Activated T-cell treated with anti-CD3 and anti-CD28 coated beads, Interleukin-2, amount 50 U/mL, for 1 hour (primary cell): ENCODE data around the gene RIMS1.

ENCODE experiments used
- DNase-seq: peaks from one replicate; pipeline ENCODE4 v3.0.0-alpha.2; 2020

RIMS1 gene, protein sequence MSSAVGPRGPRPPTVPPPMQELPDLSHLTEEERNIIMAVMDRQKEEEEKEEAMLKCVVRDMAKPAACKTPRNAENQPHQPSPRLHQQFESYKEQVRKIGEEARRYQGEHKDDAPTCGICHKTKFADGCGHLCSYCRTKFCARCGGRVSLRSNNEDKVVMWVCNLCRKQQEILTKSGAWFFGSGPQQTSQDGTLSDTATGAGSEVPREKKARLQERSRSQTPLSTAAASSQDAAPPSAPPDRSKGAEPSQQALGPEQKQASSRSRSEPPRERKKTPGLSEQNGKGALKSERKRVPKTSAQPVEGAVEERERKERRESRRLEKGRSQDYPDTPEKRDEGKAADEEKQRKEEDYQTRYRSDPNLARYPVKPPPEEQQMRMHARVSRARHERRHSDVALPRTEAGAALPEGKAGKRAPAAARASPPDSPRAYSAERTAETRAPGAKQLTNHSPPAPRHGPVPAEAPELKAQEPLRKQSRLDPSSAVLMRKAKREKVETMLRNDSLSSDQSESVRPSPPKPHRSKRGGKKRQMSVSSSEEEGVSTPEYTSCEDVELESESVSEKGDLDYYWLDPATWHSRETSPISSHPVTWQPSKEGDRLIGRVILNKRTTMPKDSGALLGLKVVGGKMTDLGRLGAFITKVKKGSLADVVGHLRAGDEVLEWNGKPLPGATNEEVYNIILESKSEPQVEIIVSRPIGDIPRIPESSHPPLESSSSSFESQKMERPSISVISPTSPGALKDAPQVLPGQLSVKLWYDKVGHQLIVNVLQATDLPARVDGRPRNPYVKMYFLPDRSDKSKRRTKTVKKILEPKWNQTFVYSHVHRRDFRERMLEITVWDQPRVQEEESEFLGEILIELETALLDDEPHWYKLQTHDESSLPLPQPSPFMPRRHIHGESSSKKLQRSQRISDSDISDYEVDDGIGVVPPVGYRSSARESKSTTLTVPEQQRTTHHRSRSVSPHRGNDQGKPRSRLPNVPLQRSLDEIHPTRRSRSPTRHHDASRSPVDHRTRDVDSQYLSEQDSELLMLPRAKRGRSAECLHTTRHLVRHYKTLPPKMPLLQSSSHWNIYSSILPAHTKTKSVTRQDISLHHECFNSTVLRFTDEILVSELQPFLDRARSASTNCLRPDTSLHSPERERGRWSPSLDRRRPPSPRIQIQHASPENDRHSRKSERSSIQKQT (N-terminal part only)

DNA sequence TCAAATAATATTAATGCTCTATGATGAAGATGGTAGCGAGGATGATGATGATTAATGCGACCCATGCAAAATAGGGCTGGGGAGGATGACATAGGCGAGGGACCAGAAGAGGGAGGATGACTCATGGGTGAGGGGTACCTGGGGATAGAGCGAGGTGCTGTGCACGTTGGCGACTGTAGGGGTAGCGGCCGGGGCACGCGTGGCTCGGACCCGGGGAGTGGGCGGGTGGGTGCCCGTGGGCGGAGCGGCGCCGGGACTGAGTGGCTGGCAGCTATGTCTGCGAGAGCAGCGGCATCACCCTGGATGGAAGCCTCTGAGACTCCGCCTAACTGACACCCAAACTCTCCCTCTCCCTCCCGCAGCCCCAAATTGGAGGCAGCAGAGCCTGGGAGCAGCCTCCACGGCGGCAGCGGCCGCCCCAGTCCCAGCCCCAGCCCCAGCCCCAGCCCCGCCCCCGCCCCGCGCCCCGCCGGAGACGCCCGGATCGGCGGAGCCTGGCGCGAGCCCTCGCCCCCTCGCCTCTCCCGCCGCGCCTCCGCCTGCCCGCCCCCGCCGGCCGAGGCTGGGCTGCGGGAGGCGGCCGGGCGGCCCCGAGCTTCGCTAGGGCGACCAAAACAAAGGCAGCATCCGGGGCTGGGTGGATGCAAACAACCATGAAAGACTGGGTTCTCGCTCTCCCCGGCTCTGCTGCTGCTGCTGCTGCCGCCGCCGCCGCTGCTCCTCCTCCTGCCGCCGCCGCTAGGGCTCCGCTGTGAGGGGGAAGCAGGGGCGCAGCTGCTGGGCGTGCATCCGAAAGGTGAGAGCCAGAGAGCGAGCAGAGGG lies at the start of gene RIMS1:
Gene RIMS1 (plus strand): TSS at position 367 of the 822 bp plus-strand sequence. CDS start 474 bp downstream, outside the sequence.
- DNase-seq = no peak

DNA sequence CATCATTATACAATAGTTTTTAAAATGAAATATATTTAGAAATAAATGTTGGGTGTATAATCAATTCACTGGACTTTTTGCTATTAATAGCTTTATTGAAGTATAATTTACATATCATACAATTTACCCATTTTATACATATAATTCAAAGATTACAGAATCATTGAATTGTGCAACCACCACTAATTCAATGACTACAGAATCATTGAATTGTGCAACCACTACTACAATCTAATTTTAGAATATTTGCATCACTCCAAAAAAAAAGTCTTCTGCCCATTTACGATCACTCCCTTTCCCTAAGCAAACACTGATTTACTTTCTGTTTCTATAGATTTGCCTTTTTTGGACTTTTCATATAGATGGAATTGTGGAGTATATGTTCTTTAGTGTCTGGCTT lies 35.1 kb upstream of the RIMS1 start:
- DNase-seq = no peak

DNA sequence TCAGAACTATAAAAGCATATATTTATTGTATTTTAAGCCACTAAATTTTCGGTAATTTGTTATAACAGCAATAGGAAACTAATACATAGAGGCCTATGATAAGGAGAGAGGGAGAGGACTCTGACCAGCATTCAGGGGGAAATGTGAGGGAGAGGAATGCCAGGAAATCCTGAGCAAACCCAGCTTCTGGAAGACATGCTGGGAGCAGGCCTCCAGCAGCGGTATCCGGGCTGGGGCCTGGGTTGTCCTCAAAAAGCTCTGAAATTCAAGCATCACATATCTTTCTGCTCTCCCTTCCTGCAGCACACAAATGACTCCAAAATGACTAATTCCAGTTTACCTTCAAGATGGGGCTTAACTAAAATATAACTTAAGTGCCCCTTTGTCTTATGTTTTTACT lies 33.4 kb upstream of the RIMS1 start:
- no peak for DNase-seq

DNA sequence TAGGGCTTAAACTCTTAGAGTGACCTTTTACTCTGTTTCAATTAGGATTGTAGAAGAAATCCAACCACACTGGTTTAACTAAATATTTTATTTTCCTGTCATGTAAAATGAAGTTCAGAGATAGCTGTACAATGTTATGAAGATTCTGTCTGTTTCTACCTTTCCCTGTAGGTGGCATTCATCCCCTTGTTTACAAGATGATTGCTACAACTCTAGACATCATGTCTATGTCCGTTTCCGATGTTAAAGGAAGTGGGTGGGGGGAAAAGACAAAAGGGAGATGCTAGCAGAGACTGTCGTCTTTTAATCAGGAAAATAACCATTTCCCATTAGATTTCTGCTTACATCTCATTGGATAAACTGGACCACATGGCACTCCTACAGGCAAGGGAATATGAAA lies 30.9 kb upstream of the RIMS1 start:
- no peak for DNase-seq

DNA sequence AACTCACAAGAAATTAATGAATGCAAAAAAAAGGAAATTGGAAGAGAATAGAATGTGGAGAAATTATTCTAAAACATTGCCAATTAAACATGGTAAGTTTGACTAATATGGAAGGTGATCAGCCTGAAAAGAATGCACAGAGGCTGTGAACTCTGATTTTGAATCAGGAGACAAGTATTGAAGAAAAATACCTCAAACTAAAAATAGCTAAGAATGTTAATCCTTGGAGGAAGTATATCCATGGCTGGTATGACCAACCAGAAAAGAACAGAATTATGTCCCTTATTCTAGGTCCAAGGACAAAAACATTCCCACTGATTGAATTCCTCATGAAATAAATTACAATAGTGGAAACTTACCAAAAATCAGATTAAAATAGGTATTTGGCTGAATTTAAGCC lies 7.3 kb upstream of the RIMS1 start:
- no peak for DNase-seq

DNA sequence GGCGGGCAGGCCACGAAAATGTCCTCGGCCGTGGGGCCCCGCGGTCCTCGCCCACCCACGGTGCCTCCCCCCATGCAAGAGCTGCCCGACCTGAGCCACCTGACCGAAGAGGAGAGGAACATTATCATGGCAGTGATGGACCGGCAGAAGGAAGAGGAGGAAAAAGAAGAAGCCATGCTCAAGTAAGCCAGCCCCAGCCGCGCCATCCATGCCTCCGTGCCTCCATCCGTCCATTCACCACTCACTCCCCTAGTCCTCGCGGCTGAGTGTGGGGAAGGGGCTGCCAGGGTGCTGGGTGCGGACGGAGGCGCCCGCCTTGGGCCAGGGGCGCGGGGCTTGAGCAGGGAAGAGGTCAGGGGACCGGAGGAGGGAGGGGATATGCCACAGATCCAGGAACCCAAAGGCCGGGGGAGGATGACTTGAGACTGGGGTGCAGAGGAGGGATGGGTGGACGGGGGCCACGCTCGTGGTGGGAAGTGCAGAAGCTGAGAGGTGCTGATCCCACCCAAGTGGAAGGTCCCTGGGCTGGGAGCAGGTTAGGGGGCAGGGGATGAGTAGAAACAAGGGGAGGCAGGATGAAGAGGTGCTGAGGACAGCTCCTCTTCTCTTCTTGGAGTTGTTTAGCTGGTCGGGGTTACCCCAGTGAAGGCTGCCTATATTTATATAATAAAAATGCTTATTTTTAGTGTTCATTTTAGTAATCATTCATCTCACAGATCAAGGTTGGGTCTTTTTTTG lies 825 bp downstream of the RIMS1 start:
- no peak for DNase-seq

DNA sequence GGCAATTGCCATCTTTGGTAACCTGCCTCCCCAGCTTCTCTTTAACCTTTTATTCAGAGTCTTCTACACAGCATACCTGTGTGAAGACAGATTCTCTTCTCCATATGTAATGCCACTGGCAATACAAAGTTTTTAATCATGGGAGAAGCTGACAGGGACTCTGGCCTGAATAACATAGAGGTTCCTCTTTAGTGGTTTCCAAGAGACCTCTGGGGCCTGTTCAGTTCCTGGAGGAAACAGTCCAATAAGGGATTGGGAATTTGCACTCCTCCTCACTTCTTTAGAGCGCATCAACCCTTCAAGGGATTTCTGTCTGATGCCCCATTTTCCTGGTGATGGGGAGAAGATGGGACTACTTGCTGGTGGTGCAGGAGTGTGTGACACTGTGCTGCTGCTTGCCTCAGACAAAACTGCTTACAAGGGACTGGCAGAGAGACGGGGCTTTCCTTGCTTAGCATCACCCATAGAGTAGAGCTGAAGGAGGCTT lies 1.4 kb downstream of the RIMS1 start:
- no peak for DNase-seq

DNA sequence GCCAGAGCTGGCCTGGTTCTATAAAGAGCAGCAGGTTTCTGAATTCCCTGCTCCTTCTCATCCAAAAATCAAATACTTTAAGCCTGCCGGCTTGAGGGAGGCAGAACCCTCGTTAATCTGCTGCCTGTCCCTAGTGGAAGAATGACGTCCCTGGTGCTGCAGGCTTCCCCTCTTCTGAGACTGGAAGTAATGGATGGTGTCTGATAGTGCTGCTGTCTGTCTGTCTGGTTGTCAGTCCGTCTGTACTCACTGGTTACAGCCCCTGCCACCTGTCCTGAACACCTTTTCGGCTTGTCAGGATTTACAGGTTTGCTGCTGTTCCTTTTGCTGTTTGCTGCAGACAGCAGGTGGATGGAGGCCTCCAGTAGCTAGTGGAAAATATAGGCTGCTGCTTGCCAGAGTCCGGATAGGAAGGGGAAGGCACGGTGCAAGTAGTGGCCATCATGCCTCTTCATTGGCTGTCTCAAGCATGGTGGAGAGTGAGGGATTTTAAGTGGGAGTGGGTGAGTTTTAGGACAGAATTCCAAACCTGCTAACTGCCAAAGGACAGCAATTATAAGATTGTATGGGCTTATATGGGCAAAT lies 2.5 kb downstream of the RIMS1 start:
- no peak for DNase-seq

DNA sequence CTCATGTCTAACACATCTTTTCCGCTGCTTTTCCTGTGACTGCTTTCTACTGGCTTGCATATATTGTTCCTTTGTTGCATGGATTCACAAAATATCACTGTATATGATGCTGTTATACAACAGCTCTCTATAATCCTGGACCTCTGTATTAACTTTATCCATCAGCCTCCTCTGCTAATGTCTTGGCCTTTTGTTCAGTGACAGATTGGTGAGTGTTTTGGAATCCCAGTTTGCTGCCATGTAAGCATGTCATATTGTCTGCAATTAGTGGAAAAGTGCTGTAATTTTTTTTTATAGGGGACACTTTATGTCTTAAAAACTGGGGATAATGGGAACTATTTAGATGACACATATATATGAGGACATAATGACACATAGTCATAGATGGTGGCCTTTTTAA lies 3.0 kb downstream of the RIMS1 start:
- DNase-seq = no peak

DNA sequence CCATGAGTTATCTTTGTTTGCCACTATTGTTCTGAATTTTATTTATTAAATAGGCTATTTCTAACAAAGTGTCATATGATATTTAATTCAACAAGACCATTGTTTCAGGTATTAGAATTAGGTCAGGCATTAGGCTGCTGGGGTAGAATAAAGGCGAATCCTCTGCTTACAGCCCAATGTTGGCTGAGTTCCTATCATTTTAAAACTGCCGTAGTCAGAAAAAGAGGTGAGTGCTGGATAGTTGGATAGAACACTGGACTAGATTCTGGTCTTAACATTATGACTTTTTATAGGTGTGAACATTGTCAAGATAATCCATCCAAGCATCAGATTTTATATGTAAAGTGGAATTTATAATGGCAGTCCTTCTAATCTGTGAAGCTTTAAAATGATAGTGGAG lies 6.3 kb downstream of the RIMS1 start:
- no peak for DNase-seq

DNA sequence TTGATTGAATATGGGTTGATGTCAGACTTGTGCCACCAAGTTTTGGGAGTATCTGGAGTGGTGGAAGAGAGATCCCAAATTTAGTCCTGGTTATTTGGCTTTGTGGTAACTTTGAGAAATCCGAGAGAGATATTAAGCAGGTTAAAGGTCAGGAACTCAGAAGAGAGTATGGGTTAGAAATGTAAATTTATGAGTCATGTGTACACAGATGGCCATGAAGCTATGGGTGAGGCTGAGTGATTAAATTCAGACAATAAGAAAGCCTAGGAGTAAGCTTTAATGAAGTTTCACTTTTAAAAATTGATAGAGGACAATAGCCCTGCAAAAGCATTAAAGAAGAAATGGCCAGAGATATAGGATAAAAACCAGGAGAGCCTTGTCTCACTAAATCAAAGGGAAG lies 14.3 kb downstream of the RIMS1 start:
- DNase-seq = no peak

DNA sequence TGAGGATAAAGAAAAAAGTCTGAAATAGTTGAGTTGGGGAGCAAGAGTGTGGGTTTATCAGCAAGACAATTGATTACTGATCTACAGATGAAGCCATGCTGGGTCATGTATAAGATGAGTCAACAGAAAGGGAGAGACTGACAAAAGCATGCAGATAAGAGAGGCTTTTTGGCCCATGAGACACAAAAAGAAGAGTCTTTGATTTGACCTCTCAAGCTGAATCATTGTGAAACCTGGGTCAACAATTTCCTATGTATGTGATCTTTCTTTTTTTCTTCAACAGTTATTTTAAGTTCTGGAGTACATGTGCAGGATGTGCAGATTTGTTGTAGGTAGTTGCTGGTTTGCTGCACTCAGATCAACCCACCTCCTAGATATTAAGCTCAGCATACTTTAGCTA lies 15.9 kb downstream of the RIMS1 start:
- DNase-seq = no peak

DNA sequence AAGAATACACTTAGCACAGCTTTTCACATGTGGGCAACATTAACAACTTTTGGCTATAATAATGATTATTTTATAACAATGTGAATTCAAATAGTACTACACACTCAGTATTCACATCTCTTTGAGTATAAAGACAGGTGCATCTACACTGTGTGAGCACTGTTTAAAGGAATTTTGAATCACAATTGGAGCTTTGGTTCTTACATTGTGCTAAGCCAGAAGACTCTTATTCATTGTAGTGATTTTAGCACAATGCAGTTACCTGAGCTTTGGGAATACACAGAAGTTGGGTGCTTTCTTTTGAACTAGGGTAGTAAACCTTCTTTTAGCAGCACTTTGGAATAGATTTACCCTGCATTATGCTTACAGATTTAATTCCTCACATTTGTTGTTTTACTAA lies 20.5 kb downstream of the RIMS1 start:
- no peak for DNase-seq

DNA sequence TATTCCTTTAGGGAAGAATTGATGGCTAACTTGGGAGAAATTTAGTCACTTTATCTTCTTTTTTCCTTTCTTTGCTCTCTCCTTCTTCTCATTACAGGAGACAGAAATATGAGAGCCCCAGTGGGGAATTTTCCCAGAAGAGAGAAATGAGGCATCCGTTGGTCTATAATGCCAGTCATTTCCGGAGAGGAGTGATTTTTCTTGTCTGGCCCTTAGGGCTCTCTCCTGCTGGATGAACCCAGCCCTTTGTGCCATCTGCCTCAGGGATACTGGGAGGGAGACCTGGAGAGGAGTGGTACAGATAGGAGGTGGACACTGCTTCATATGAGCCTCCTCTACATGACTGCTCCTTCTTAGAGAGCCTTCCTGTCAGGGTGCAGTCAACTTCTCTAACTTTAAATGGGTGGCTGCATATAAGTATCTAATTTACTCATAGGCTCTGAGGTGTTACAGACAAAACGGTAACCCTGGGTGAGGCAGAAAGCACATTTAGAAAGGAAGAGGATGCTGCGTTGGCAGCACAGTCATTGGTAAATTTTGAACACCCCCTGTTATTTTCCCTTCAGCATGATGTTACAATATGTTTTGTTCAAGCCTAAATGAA lies 21.9 kb downstream of the RIMS1 start:
- DNase-seq = no peak

DNA sequence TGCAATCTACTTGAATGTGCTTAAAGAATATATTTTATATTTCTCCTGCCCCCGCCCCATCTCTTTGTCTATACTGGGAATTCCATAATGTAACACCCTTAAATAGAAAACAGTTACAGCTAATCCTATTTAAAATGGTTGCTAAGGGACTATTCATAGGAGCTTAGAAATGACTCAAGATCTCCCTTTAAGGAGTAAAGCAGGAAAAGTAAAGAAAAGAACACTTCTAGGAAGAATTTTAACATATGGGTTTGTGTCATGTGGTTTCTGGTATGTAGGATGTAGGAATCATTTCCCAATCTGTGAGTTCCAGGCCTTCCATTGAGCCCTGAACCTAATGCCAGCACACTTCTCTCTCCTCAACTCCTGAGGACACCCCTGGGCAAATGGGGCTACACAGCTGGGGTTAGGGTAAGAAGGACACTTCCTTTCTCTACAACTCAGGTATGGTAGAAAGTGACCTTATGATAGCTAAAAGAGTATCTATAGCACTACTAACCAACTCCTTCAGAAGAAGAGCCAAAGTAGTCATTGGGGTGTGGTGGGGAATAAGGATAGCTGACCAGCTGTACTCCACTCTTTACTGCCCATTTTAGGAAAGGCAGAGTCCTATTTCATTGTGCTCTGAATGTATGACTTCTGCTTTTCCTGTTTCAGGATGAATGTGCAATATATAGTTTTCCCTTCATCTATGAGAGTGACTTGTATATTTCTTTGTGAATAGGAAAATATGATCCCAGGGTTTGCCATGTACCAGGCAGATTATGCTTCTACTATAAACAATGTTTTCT lies 27.3 kb downstream of the RIMS1 start:
- DNase-seq = no peak

DNA sequence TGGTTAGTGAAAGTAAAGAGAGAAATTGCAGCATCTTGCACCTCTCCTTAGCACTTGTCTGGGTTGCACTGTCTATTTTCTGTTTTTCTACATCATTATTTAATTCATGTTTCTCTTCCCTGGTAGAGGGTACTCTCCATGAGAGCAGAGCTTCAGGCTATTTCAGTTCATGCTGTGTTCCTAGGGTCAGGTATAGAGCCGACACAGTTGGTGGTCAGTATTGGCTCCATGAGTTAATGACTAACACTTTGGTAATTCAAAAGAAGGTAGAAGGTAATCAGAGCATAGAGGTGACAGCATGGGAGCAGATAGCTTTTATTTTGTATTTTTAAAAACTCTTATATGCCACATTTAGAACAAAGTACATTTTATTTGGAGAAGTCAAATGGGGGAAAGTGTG lies 42.7 kb downstream of the RIMS1 start:
- DNase-seq = no peak

DNA sequence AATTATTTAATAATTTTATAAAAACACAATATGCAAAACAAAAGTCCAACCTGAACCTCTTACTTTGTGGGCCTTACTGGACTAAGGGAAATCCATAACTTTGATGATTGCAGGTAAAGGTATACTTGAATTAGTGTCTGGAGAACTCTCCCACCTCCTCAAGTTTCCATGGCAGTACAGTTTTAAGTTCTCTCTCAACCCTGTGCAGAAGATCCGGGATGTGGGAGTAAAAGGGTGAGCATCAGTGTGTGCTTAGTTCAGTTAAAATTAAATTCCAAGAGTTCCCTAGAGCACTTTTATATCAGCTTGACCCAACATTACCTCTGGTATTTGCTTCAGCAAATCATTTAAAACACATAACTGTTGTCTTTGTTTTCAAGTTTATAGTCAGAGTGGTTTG lies 47.5 kb downstream of the RIMS1 start:
- DNase-seq = no peak

DNA sequence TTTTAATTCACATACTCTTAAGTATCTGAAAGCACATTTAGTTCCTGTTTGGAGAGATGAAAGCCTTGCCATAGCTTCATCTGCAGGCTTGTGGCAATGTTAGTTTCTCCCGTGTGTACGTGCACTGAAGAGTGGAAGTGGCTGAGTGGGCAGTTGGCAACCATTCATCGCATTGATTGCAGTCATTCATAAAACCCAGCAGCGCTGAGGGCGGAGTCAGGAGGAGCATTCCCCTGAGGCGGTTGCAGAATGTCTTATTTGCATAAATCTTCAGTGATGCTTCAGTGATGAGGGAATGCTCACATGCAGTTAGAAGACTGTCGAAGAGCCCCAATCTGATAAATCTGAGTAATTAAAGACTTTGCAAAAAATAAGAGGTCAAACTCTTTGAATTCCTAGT lies 79.1 kb downstream of the RIMS1 start:
- no peak for DNase-seq

DNA sequence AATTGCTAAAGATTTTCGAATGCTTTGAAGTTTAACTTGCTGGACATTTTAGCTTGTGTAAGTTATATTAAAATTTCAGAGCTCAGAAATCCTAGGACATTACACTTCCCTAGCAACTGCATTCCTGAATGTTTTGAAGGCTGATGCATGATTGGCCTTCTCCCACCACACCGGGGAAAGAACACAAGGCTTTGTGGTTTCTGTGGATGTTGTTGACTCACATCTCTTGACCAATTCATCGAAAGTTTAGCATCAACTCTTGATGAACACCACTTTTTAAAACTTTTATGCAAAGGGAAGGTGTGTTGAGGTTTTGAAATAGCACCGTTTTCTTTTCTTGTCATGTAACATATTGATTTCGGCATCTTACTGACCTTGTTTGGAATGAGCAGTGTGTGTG lies 81.1 kb downstream of the RIMS1 start:
- DNase-seq = no peak

DNA sequence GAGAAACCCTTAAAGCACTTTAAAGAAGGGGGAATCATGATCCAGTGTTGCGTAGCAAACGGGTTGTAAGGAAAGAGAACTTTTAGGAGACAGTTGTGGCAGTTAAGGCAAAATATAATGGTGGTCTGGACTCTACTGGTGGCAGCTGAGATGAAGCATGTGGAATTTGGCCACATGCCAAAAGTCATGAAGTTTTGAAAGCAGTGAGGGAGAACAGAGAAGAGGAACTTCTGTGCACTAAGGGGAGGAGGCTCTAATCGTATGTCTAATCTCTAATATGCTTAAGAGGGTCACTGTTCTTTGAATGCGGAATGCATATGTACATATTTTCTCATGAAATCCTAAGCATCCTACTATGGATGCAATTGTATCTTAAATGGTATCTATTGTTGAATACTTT lies 91.5 kb downstream of the RIMS1 start:
- no peak for DNase-seq
